ENCODE results near the gene TMC6.

The TMC6 gene

GRCh38 chr17:78107976-78108725, 20.4 kb downstream of the TMC6 start:
- TF ChIP-seq CTCF (IDR thresholded peaks at IDR 0.05; ENCODE audit: low read depth, low read length, missing control alignments), result no peak
- no peak overlapping the region for H3K4me3 ChIP-seq (ENCODE audit: low read depth, low read length)
- DNase-seq (ENCODE audit: low read depth), result no peak

- H3K4me3 ChIP-seq (ENCODE audit: low read depth, low read length), result no peak overlapping the region
- TF ChIP-seq CTCF (IDR thresholded peaks at IDR 0.05; ENCODE audit: low read depth, low read length, missing control alignments), result no peak
- no peak for DNase-seq (ENCODE audit: low read depth)
Observed at GRCh38 chr17:78107457-78107856, 21.1 kb downstream of the TMC6 start.

GRCh38 chr17:78106211-78106610, 22.3 kb downstream of the TMC6 start:
- no peak for TF ChIP-seq CTCF (IDR thresholded peaks at IDR 0.05; ENCODE audit: low read depth, low read length, missing control alignments)
- H3K4me3 ChIP-seq (ENCODE audit: low read depth, low read length), result no peak overlapping the region
- DNase-seq (ENCODE audit: low read depth), result no peak

GRCh38 chr17:78105551-78105950, 23.0 kb downstream of the TMC6 start:
- no peak for DNase-seq (ENCODE audit: low read depth)
- TF ChIP-seq CTCF (IDR thresholded peaks at IDR 0.05; ENCODE audit: low read depth, low read length, missing control alignments), result no peak
- H3K4me3 ChIP-seq (ENCODE audit: low read depth, low read length), result no peak overlapping the region

GRCh38 chr17:78105101-78105500, 23.5 kb downstream of the TMC6 start:
- H3K4me3 ChIP-seq (ENCODE audit: low read depth, low read length), result no peak overlapping the region
- no peak for TF ChIP-seq CTCF (IDR thresholded peaks at IDR 0.05; ENCODE audit: low read depth, low read length, missing control alignments)
- no peak for DNase-seq (ENCODE audit: low read depth)

GRCh38 chr17:78104540-78104941, 24.0 kb downstream of the TMC6 start:
- no peak overlapping the region for H3K4me3 ChIP-seq (ENCODE audit: low read depth, low read length)
- no peak for TF ChIP-seq CTCF (IDR thresholded peaks at IDR 0.05; ENCODE audit: low read depth, low read length, missing control alignments)
- no peak for DNase-seq (ENCODE audit: low read depth)

- no peak for DNase-seq (ENCODE audit: low read depth)
- no peak for TF ChIP-seq CTCF (IDR thresholded peaks at IDR 0.05; ENCODE audit: low read depth, low read length, missing control alignments)
- no peak overlapping the region for H3K4me3 ChIP-seq (ENCODE audit: low read depth, low read length)
Observed at GRCh38 chr17:78103311-78103710, 25.2 kb downstream of the TMC6 start.
